ENCODE measurements around the gene MSANTD2.

GRCh38 chr11:124751391-124751740 lies 48.8 kb downstream of the MSANTD2 start:
- TF ChIP-seq, protein P1, sequence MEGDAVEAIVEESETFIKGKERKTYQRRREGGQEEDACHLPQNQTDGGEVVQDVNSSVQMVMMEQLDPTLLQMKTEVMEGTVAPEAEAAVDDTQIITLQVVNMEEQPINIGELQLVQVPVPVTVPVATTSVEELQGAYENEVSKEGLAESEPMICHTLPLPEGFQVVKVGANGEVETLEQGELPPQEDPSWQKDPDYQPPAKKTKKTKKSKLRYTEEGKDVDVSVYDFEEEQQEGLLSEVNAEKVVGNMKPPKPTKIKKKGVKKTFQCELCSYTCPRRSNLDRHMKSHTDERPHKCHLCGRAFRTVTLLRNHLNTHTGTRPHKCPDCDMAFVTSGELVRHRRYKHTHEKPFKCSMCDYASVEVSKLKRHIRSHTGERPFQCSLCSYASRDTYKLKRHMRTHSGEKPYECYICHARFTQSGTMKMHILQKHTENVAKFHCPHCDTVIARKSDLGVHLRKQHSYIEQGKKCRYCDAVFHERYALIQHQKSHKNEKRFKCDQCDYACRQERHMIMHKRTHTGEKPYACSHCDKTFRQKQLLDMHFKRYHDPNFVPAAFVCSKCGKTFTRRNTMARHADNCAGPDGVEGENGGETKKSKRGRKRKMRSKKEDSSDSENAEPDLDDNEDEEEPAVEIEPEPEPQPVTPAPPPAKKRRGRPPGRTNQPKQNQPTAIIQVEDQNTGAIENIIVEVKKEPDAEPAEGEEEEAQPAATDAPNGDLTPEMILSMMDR (IDR thresholded peaks at IDR 0.05): no peak
- TF ChIP-seq POLR2A (IDR thresholded peaks at IDR 0.05): no peak

All from right lobe of liver (tissue), 4 donors.